Stimulated activated CD8-positive, alpha-beta memory T cell treated with anti-CD3 and anti-CD28 coated beads, Interleukin-15, amount 100 ng/mL, for 24 hours (primary cell): ENCODE data around the gene NPM1.
A peak's percentile ranks its signal among the peaks of the same experiment; 100 is the strongest.
"Not testable (repeated sequence)": the region's sequence is repeated elsewhere in the genome, so short reads cannot be mapped to it uniquely, and the experiment has no call there.

Source experiments
- DNase-seq: peaks from one replicate; pipeline ENCODE4 v3.0.0-alpha.2; 2020; ENCODE audit warnings: low read depth

The NPM1 gene

DNA sequence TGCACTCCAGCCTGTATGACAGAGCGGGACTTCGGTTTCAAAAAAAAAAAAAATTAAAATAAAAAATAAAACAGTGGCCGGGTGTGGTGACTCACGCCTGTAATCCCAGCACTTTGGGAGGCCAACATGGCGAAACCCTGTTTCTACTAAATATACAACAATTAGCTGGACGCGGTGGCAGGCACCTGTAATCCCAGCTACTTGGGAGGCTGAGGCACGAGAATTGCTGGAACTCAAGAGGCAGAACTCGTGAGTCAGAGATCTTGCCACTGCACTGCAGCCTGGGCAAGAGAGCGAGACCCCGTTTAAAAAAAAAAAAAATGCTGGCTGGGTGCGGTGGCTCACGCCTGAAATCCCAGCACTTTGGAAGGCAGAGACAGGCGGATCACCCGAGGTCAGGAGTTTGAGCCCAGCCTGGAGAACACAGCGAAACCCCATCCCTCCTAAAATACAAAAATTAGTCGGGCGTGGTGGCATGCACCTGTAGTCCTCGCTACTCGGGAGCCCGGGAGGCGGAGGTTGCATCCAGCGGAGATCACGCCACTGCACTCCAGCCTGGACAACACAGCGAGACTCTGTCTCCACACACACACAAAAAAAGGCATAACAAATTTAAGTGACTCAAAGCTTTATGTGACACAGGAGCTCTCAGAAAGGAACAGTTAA lies 1.5 kb upstream of the NPM1 start:
- no peak for DNase-seq

GRCh38 chr5:171386861-171387344 lies 746 bp upstream of the NPM1 start:
- no peak for DNase-seq

DNA sequence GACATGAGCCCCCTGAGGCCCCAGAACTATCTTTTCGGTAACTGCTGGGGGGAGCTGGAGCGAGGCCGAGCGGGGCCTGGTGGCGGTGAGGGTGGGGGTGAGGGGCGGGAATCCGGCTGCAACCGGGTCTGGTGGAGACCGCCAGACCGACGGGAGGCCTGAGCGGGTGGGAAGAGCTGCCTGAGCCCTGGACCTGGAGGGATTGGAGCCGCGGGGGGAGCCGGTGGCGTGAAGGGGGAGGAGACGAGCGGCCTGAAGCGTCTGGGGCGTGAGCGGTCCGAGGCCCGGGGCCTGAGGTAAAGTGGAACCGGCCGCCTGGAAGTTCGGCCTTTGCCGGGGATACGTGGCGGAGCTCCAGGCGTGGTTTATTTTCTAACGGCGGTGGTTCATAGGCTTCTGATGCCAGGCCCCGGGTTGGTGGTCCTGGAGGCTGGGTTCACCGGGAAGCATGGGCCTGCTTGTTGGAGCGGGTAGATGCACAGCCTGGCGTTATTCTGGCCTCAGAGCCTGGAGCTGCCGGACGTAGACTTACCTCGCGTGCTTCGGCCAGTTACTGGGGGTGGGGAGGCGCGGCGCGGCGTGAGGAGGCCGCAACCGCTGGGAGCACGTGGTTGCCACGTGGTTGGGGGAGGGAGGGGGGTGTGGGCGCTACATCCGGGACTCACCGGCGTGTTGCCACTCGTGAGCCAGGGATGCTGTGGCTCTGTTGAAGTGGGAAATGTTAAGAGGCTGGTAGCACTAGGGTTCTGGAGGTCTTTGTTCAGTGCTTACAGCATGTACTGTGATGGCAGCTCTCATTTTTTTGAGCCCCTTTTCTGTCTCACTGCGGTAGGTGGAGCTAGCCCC lies 544 bp downstream of the NPM1 start:
- peak; percentile 76 for DNase-seq

DNA sequence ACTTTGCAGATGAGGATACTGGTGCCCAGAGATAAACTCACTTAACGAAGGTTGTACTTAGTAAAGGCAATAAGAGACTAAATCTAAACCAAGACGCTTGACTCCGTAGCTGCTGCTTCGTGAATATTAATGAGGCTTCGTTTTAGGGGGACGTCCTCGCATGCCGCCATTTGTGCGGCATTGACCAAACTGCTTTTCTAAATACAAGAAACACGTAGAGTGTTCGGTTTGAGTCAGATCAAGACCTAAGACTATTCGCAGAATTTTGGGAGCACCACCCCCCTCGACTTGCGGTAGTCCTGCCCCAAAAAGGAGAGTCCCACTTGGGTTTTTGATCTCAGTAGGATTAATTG lies 1.1 kb downstream of the NPM1 start:
- DNase-seq: no peak

- no peak for DNase-seq
These were observed 3.4 kb downstream of the NPM1 start for GRCh38 chr5:171390883-171391677.

DNA sequence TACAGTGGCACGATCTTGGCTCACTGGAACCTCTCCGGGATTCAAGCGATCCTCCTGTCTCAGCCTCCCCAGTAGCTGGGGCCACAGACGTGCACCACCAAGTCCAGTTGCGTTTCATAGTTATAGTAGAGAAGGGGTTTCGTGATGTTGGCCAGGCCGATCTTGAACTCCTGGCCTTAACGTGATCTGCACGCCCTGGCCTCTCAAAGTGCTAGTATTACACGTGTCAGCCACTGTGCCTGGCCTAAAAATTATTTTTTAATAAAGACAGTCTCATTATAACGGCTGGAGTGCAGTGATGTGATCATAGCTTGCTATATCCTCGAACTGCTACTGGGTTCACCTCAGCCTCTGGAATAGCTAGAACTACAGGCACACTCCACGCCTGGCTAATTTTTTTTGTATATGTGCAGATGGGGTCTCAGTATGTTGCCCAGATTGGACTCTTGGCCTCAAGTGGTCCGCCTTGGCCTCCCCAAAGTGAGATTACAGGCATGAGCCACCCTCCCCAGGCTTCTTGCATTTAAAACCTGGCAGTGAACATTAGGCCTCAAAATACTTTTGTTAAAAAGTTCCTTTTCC lies 4.4 kb downstream of the NPM1 start:
- no peak for DNase-seq

DNA sequence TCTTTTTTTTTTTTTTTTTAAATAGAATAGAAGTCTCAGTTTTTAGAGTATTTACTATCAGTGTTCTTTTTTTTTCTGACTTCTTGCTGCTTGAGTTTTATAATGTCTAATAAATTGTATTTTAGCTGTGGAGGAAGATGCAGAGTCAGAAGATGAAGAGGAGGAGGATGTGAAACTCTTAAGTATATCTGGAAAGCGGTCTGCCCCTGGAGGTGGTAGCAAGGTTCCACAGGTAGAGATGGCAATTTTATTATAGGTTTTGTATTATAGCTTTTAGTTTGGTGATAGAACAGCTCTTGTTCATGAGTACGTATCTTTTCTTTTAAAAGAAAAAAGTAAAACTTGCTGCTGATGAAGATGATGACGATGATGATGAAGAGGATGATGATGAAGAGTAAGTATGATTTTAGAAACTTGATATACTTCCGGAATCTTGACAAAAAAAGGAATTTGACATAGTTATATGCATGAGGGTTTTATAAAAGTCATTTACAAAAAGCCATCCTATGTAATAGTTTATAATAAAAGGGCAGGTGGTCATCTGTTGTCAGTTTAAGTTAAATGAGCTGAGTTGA lies 5.0 kb downstream of the NPM1 start:
- DNase-seq: no peak

DNA sequence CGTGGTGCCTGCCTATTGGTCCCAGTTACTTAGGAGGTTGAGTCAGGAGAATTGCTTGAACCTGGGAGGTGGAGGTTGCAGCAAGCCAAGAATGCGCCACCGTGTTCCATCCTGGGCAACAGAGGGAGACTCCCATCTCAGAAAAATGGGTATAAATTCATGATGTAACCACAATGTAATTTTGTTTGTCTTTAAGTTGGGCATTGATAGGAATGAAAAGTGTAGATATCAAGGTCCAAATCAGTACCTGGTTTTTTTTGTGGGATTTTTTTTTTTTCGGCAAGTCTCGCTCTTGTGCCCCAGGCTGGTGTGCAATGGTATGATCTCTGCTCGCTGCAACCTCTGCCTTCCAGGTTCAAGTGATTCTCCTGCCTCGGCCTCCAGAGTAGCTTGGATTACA lies 7.4 kb downstream of the NPM1 start:
- no peak for DNase-seq

DNA sequence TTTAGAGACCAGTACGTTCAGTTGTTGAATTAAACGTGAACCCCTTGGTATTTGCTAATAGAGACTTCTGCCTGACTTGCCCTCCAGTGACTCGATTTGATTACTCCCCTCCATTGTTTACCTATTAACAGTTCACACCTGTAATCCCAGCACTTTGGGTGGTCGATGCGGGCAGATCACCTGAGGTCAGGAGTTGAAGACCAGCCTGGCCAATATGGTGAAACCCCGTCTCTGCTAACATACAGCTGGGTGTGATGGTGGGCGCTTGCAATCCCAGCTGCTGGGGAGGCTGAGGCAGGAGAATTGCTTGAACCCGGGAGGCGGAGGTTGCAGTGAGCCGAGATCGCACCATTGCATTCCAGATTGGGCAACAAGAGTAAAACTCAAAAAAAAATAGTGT lies 8.9 kb downstream of the NPM1 start:
- DNase-seq: not testable (repeated sequence)

GRCh38 chr5:171397190-171397589 lies 9.5 kb downstream of the NPM1 start:
- no peak for DNase-seq

DNA sequence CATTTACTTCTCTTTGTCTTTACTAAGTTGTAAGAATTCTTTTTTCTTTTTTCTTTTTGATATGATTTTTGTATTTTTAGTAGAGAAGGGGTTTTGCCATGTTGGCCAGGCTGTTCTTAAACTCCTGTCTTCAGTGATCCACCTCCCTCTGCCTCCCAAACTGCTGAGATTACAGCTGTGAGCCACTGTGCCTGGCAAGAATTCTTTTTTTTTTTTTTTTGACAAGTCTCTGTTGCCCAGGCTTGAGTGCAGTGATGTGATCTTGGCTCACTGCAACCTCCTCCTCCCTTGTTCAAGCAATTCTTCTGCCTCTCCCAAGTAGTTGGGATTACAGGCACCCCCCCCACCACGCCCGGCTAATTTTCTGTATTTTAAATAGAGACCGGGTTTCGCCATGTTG lies 9.9 kb downstream of the NPM1 start:
- no peak for DNase-seq

DNA sequence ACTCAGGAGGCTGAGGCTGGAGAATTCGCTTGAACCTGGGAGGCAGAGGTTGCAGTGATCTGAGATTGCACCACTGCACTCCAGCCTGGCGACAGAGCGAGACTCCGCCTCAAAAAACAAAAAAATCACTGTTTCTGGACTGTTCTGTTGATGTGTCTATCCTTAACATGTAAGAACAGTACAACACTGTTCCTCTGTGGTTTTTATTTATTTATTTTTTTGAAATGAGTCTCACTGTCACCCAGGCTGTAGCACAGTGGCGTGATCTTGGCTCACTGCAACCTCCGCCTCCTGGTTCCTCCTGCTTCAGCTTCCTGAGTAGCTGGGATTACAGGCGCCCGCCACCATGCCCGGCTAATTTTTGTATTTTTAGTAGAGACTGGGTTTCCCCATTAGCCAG lies 11.0 kb downstream of the NPM1 start:
- not testable (repeated sequence) for DNase-seq

GRCh38 chr5:171400169-171400568 lies 12.5 kb downstream of the NPM1 start:
- no peak for DNase-seq

DNA sequence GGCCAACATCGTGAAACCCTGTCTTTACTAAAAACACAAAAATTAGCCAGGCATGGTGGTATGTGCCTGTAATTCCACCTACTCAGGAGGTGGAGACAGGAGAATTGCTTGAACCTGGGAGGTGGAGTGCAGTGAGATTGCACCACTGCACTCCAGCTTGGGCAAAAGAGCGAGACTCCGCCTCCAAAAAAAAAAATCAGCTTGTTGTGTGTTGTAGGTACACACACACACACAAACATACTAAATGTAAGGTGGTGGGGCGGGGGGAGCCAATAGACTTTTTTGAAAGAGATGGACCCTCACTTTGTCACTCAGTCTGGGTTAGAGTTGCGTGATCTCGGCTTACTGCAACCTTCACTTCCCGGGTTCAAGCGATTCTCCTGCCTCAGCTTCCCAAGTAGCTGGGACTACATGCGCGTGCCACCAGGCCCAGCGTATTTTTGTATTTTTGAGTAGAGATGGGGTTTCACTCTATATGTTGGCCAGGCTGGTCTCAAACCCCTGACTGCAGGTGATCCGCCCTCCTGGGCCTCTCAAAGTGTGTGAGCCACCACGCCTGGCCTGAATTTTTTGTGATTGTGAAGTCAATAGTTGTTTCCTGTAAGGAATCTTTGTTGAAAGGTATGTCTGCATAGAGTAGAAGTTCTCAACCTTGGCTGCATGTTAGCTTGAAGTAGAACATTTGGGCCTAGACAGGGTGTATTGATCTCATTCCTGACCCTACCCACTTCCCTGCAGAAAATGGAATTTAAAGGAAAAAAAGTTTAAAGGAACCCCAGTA lies 13.7 kb downstream of the NPM1 start:
- DNase-seq: no peak

DNA sequence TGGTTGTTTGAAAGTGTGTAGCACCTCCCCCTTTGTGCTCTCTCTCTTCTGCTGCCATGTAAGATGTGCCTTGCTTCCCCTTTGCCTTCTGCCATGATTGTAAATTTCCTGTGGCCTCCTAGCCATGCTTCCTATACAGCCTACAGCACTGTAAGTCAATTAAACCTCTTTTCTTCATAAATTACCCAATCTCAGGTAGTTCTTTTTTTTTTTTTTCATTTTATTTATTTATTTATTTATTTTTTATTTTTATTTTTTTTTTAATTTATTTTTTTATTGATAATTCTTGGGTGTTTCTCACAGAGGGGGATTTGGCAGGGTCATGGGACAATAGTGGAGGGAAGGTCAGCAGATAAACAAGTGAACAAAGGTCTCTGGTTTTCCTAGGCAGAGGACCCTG lies 15.1 kb downstream of the NPM1 start:
- not testable (repeated sequence) for DNase-seq

DNA sequence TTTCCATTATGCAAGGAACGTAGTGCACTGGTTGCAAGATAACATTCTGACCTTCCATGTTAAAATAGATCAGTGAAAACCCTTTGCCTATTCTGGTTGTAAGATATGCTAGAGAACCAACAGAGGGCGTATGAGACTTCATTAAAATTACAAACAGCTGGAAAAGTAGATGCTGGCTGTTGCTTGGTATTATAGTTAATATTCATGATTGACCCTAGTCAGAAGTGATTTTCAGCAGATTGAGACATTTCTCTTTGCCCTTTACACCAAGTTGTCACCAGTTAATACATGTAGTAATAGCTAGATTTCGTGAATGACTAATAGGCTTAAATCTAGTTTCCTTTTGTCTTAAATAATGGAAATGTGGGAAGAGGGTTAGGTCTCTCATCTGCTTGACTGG lies 18.0 kb downstream of the NPM1 start:
- DNase-seq: no peak

DNA sequence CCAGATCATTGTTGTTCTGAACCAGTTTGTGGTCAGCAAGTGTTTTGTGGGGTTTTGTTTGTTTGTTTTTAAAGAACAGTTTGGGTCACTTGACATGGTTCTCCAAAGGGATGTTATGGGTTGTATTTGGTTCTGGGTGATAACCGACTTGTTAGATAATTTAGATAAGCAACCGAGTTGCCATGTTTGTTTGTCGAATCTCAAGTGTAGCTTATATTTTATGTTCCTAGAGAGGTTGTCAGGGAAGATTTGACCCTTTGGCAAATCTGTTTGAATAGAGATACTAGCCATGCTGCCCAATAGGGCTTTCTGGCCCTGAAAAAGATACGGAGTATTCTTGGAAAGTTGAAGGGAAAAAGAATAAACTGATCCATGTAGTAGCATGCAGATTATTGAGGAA lies 19.6 kb downstream of the NPM1 start:
- no peak for DNase-seq

- DNase-seq: no peak
These were observed 21.8 kb downstream of the NPM1 start for GRCh38 chr5:171409164-171410136.

GRCh38 chr5:171410181-171410580 lies 22.5 kb downstream of the NPM1 start:
- no peak for DNase-seq

DNA sequence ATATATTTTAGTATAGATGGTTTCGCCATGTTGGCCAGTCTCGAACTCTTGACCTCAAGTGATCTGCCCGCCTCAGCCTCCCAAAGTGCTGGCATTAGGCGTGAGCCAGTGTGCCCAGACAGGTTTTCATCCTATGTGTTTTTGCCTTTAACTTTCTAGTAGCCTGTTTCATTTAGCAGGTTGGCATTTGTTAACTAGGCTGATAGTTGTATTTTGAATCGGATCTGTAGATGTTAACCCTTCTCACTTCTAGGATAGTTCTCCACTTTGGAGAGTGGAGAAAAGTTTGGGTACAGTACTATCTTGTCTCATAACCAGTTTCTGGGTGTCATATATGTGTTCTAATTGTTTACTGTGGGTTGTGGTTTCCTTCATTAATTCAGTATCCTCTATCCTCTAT lies 24.5 kb downstream of the NPM1 start:
- DNase-seq: no peak
